ENCODE measurements around the gene RAB3GAP1.

GRCh38 chr2:135132314-135132713 lies 80.2 kb downstream of the RAB3GAP1 start:
- TF ChIP-seq OSR1 (CRISPR knock-in tag; IDR thresholded peaks at IDR 0.05) (no peak), CREB5 (CRISPR knock-in tag; IDR thresholded peaks at IDR 0.05; ENCODE audit: low read depth) (no peak), RARB (CRISPR knock-in tag; IDR thresholded peaks at IDR 0.05) (no peak), ZNF8 (CRISPR knock-in tag; IDR thresholded peaks at IDR 0.05) (no peak), ISL1 (CRISPR knock-in tag; IDR thresholded peaks at IDR 0.05) (no peak), ARNTL (CRISPR knock-in tag; IDR thresholded peaks at IDR 0.05; ENCODE audit: borderline replicate concordance, low read depth) (no peak), BACH2 (CRISPR knock-in tag; IDR thresholded peaks at IDR 0.05; ENCODE audit: borderline replicate concordance) (no peak), TOX (CRISPR knock-in tag; IDR thresholded peaks at IDR 0.05; ENCODE audit: borderline replicate concordance) (no peak), ZFP3 (CRISPR knock-in tag; IDR thresholded peaks at IDR 0.05) (no peak), PPARA (CRISPR knock-in tag; IDR thresholded peaks at IDR 0.05; ENCODE audit: borderline replicate concordance) (no peak), ZNF565 (CRISPR knock-in tag; conservative IDR thresholded peaks at IDR 0.05; ENCODE audit: low read depth) (no peak), PATZ1 (CRISPR knock-in tag; IDR thresholded peaks at IDR 0.05; ENCODE audit: borderline replicate concordance) (no peak), ZFP30 (CRISPR knock-in tag; IDR thresholded peaks at IDR 0.05) (no peak)
